Kidney capillary endothelial cell (primary cell): ENCODE results near the gene ART3.

ENCODE experiments used
- DNase-seq: peaks from one replicate; pipeline ENCODE4 v3.0.0-alpha.2; 2018; ENCODE audit warnings: low spot score

ART3 gene

GRCh38 chr4:76148142-76148865, 73.8 kb downstream of the ART3 start, which contains the start of gene NUP54:
Gene NUP54 (minus strand): TSS chr4:76148397. CDS start chr4:76148374, 23 bp downstream.
- DNase-seq = peak; percentile 92

- no peak for DNase-seq
These were observed 78.8 kb downstream of the ART3 start for GRCh38 chr4:76153356-76153755.

- no peak for DNase-seq
These were observed 81.5 kb downstream of the ART3 start for GRCh38 chr4:76155979-76156378.

- peak; percentile 26 for DNase-seq
These were observed 82.1 kb downstream of the ART3 start for GRCh38 chr4:76156635-76157034.

- no peak for DNase-seq
These were observed 85.8 kb downstream of the ART3 start for GRCh38 chr4:76160355-76160754.
